Neuron (in vitro differentiated cells): ENCODE results near the gene SLC41A1.

Experiments used
- H2AFZ ChIP-seq: one replicate; pipeline ENCODE4 v1.6.1; 2013; ENCODE audit warnings: low read depth, mild to moderate bottlenecking, inconsistent platforms, low read length, moderate library complexity
- H3K27me3 ChIP-seq: one replicate; pipeline ENCODE4 v1.6.1; 2013; ENCODE audit warnings: low read length; ENCODE audit not compliant: insufficient read depth
- H3K36me3 ChIP-seq: one replicate; pipeline ENCODE4 v1.6.1; 2013; ENCODE audit warnings: low read length; ENCODE audit not compliant: insufficient read depth
- H3K4me1 ChIP-seq: one replicate; pipeline ENCODE4 v1.6.1; 2013; ENCODE audit warnings: low read length; ENCODE audit not compliant: insufficient read depth
- H3K4me3 ChIP-seq: 2 replicates; pipeline ENCODE4 v1.5.1; 2013; ENCODE audit warnings: mild to moderate bottlenecking, low read length, moderate library complexity
- H3K9me3 ChIP-seq: one replicate; pipeline ENCODE4 v1.6.1; 2013; ENCODE audit warnings: low read length

SLC41A1 gene

GRCh38 chr1:205751036-205751651 lies 61.9 kb downstream of the SLC41A1 start:
- Histone ChIP-seq H3K36me3 (peaks cover 2% of the 10 kb centered on the region), H3K27me3 (no peaks in the 10 kb centered on the region), H3K4me3 (no peak overlapping the region), H3K9me3 (no peaks in the 10 kb centered on the region), H3K4me1 (peaks cover 20% of the 10 kb centered on the region), H2AFZ (peak overlapping the region; percentile 96)

GRCh38 chr1:205750138-205751035 lies 62.6 kb downstream of the SLC41A1 start, which contains the start of gene NUCKS1:
TSS of gene NUCKS1 (minus strand) at chr1:205750182. CDS start at chr1:205749973, 209 bp downstream.
- Histone ChIP-seq H3K27me3 (no peaks in the 10 kb centered on the region), H3K4me3 (peak within 1 kb of the TSS; percentile 91)

GRCh38 chr1:205749234-205750137 lies 63.5 kb downstream of the SLC41A1 start:
- peak overlapping the region; percentile 91 for H3K4me3 ChIP-seq
- H3K9me3 ChIP-seq = no peaks in the 10 kb centered on the region
- H2AFZ ChIP-seq = no peak overlapping the region
- H3K27me3 ChIP-seq = no peaks in the 10 kb centered on the region
- H3K4me1 ChIP-seq = peaks cover 24% of the 10 kb centered on the region
- H3K36me3 ChIP-seq = peaks cover 12% of the 10 kb centered on the region

More at GRCh38 chr1:205750138-205751035, 62.6 kb downstream of the SLC41A1 start, which contains the start of gene NUCKS1:
- peak within 1 kb of the TSS; percentile 96 for H2AFZ ChIP-seq
- H3K9me3 ChIP-seq = no peaks in the 10 kb centered on the region
- peaks cover 22% of the 10 kb centered on the region for H3K4me1 ChIP-seq
- peaks cover 6% of the 10 kb centered on the region for H3K36me3 ChIP-seq

GRCh38 chr1:205748403-205749233 lies 64.4 kb downstream of the SLC41A1 start:
- peaks cover 24% of the 10 kb centered on the region for H3K4me1 ChIP-seq
- peaks cover 12% of the 10 kb centered on the region for H3K36me3 ChIP-seq
- no peaks in the 10 kb centered on the region for H3K9me3 ChIP-seq
- H3K4me3 ChIP-seq = peak overlapping the region; percentile 91
- H3K27me3 ChIP-seq = no peaks in the 10 kb centered on the region
- no peak overlapping the region for H2AFZ ChIP-seq

- no peak overlapping the region for H2AFZ ChIP-seq
- peaks cover 13% of the 10 kb centered on the region for H3K36me3 ChIP-seq
- no peaks in the 10 kb centered on the region for H3K9me3 ChIP-seq
- H3K4me1 ChIP-seq = peaks cover 24% of the 10 kb centered on the region
- H3K27me3 ChIP-seq = no peaks in the 10 kb centered on the region
- H3K4me3 ChIP-seq = peak overlapping the region; percentile 91
Measured at GRCh38 chr1:205746757-205747412, 66.1 kb downstream of the SLC41A1 start.

GRCh38 chr1:205744403-205744802 lies 68.6 kb downstream of the SLC41A1 start:
- H3K4me3 ChIP-seq = no peak overlapping the region

GRCh38 chr1:205743977-205744376 lies 69.0 kb downstream of the SLC41A1 start:
- no peak overlapping the region for H3K4me3 ChIP-seq
- no peak overlapping the region for H2AFZ ChIP-seq
- H3K27me3 ChIP-seq = no peaks in the 10 kb centered on the region
- no peaks in the 10 kb centered on the region for H3K9me3 ChIP-seq
- peaks cover 30% of the 10 kb centered on the region for H3K36me3 ChIP-seq
- peaks cover 24% of the 10 kb centered on the region for H3K4me1 ChIP-seq

More at GRCh38 chr1:205744403-205744802, 68.6 kb downstream of the SLC41A1 start:
- Histone ChIP-seq H3K36me3 (peaks cover 29% of the 10 kb centered on the region), H3K4me1 (peaks cover 24% of the 10 kb centered on the region), H3K27me3 (no peaks in the 10 kb centered on the region), H3K9me3 (no peaks in the 10 kb centered on the region), H2AFZ (no peak overlapping the region)

GRCh38 chr1:205741681-205742080 lies 71.3 kb downstream of the SLC41A1 start:
- no peaks in the 10 kb centered on the region for H3K27me3 ChIP-seq
- H3K4me1 ChIP-seq = peaks cover 9% of the 10 kb centered on the region
- H3K9me3 ChIP-seq = no peaks in the 10 kb centered on the region
- H3K4me3 ChIP-seq = no peak overlapping the region
- H2AFZ ChIP-seq = no peak overlapping the region
- peaks cover 41% of the 10 kb centered on the region for H3K36me3 ChIP-seq

- Histone ChIP-seq H3K4me1 (no peaks in the 10 kb centered on the region), H3K36me3 (peaks cover 47% of the 10 kb centered on the region), H3K9me3 (no peaks in the 10 kb centered on the region), H3K4me3 (no peak overlapping the region), H3K27me3 (no peaks in the 10 kb centered on the region), H2AFZ (no peak overlapping the region)
Measured at GRCh38 chr1:205739348-205740160, 73.4 kb downstream of the SLC41A1 start.
